Natural killer cell treated with Interleukin-12 subunit alpha and Interleukin-12 subunit beta and Interleukin-15 and Interleukin-18, amount 100 ng/mL, for 72 hours (primary cell): ENCODE data around the gene PGM2. TPM values are rescaled to one million over a fixed set of nuclear protein-coding genes. Genes with fewer than 3 reads are reported as not detected.

Experiments
- ATAC-seq, 2 donors: fragments of 150-1000 bp; cut with Tn5 transposase in 1 of 2; sonication (Bioruptor Pico), chemical (Tn5 transposase) in 1 of 2; 2 replicates each; pipeline ENCODE4 v1.10.0; 2021
- DNase-seq: peaks from one replicate; pipeline ENCODE4 v3.0.0; 2022; ENCODE audit warnings: low spot score
- H3K27ac Mint-ChIP-seq, 2 donors: 1 replicate in 1 of 2; 2 replicates in 1 of 2; pipeline ENCODE4 v1.8.0; 2022; ENCODE audit warnings: mixed read lengths in 2 of 2, mild to moderate bottlenecking in 1 of 2, moderate library complexity in 1 of 2
- H3K27me3 Mint-ChIP-seq, 2 donors: 1 replicate in 1 of 2; 2 replicates in 1 of 2; pipeline ENCODE4 v1.8.0; 2022; ENCODE audit warnings: mixed read lengths in 2 of 2
- H3K36me3 Mint-ChIP-seq: one replicate; pipeline ENCODE4 v1.8.0; 2022; ENCODE audit warnings: mixed read lengths
- H3K4me1 Mint-ChIP-seq, 2 donors: 1 replicate in 1 of 2; 2 replicates in 1 of 2; pipeline ENCODE4 v1.8.0; 2022; ENCODE audit warnings: low read depth in 2 of 2, mixed read lengths in 2 of 2, mild to moderate bottlenecking in 1 of 2
- H3K4me3 Mint-ChIP-seq: one replicate; pipeline ENCODE4 v1.8.0; 2022; ENCODE audit warnings: mixed read lengths
- H3K9me3 Mint-ChIP-seq: 2 replicates; pipeline ENCODE4 v1.8.0; 2022; ENCODE audit warnings: mixed read lengths
- total RNA-seq, 2 donors: library from RNA; stranded (reverse); gene quantifications; one replicate each; pipeline ENCODE4 v1.2.3, GENCODE V29; 2022

PGM2 gene
- total RNA-seq, 2 donors from 2014 or later: 50.7 to 52.2 TPM

GRCh38 chr4:37905533-37906169 lies 79.2 kb downstream of the PGM2 start:
- no peak for ATAC-seq
- peaks cover 6% of the 10 kb centered on the region for H3K36me3 Mint-ChIP-seq
- H3K4me3 Mint-ChIP-seq: no peak overlapping the region
- no peak for DNase-seq
- no peaks in the 10 kb centered on the region for H3K27me3 Mint-ChIP-seq
- H3K27ac Mint-ChIP-seq: no peak overlapping the region
- no peaks in the 10 kb centered on the region for H3K9me3 Mint-ChIP-seq
- peaks cover 12 to 15% of the 10 kb centered on the region in 2 donors for H3K4me1 Mint-ChIP-seq

GRCh38 chr4:37908488-37909331 lies 82.2 kb downstream of the PGM2 start:
- Mint-ChIP-seq H3K36me3 (no peaks in the 10 kb centered on the region), H3K4me3 (no peak overlapping the region), H3K27me3 (no peaks in the 10 kb centered on the region), H3K4me1 (peaks cover 20 to 21% of the 10 kb centered on the region in 2 donors), H3K9me3 (no peaks in the 10 kb centered on the region), H3K27ac (no peak overlapping the region)
- DNase-seq: no peak
- no peak for ATAC-seq

DNA sequence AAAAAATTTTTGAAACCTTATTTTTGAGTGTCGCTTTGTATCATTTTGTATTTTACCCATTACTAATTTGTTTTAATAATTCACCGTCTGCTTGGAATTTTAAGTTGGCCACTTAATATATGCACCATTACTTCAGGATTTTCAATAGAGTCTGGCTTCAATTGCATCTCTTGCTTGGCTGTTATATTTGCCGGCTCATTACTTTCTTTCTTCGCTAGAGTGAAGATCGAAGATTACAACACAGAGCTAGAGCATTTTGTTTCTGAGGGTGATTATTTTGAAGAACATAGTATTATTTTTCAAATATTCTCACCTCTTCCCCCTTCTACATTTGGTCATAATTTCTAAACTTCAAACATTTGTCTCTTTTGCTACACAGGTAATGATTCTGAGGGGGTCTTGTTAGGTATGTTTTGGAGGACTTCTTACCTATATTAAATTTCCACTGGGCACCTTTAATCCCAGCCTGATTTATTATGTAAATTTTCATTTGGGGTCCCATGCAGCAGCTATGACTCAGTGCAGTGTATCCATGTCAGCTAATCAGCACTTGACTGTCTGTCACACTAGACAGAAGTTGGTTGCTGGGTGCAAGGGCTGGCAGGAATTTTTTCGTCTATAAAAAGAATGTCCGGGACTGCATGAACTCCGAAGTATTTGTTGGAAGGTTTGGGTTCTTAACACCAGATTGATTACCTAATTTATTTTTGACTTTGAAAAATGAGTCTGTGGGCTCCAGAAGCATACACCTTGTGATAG lies 83.0 kb downstream of the PGM2 start:
- no peaks in the 10 kb centered on the region for H3K9me3 Mint-ChIP-seq
- no peaks in the 10 kb centered on the region for H3K27me3 Mint-ChIP-seq
- DNase-seq (no peak), ATAC-seq (no peak)
- H3K4me1 Mint-ChIP-seq: peaks cover 20 to 21% of the 10 kb centered on the region in 2 donors
- H3K4me3 Mint-ChIP-seq: no peak overlapping the region
- no peak overlapping the region for H3K27ac Mint-ChIP-seq
- no peaks in the 10 kb centered on the region for H3K36me3 Mint-ChIP-seq

- peaks cover 20 to 21% of the 10 kb centered on the region in 2 donors for H3K4me1 Mint-ChIP-seq
- H3K4me3 Mint-ChIP-seq: no peak overlapping the region
- DNase-seq: no peak
- H3K9me3 Mint-ChIP-seq: no peaks in the 10 kb centered on the region
- no peak overlapping the region for H3K27ac Mint-ChIP-seq
- no peaks in the 10 kb centered on the region for H3K36me3 Mint-ChIP-seq
- ATAC-seq: no peak
- no peaks in the 10 kb centered on the region for H3K27me3 Mint-ChIP-seq
These were observed 83.6 kb downstream of the PGM2 start for GRCh38 chr4:37910091-37910486.

Other genes with a start within 250 kb of the PGM2 start
- gene RELL1, start 140.3 kb upstream of the PGM2 start, total RNA-seq: 10 to 100 TPM; 11.5 to 23.7 TPM
- gene TBC1D1, start 64.4 kb downstream of the PGM2 start, total RNA-seq: 10 to 100 TPM; 47.9 to 66.6 TPM
- gene PTTG2, start 133.7 kb downstream of the PGM2 start, total RNA-seq: 1 to 10 TPM; 1.6 to 3.2 TPM